Midbrain (tissue), 1 donor: ENCODE data around the gene HOXA3.

Experiments used
- DNase-seq: peaks from one replicate; lab custom pipeline; 2025; lab: John Stamatoyannopoulos, UW

The HOXA3 gene

DNA sequence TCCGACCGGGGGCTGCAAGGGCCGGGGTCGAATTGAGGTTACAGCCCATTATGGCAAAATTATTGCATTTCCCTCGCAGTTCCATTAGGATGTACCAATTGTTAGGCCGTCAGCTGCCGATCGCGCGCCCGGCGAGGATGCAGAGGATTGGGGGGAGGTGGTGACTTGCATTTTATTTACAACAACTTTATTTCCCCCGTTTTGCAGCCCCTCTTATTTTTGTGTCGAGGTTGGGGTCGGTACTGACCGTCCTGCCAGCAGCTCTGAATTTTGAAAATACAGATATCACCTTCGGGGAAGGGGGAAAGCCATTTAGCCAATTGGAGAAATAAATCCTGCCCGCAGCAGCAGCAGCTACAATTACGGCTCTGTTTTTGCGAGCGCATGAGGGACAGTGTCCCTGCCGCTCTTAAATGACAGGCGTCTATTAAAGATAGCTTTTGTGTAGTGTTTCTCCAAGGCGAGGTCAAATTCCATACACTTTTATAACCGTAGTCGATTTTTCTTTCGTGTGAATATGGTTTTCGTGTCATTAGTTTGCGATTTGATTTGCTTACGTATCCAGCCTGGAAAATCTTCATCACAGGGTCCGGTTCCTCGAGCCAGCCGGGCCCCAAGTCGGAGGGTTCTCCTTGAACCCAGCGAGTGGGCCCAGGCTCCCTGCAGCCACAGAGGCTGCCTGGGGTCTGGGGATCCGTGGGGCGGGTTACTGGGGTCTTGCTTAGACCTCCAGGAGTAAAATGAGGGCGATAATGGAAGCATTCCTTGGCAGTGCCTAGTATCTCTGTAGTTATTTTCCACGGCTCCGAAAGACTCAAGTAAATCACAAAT, 8.2 kb downstream of the HOXA3 start:
- DNase-seq: no peak

GRCh38 chr7:27143023-27143949, 9.1 kb downstream of the HOXA3 start, which contains the start of gene HOXA5:
Gene HOXA5 (minus strand): TSS chr7:27143681. CDS start chr7:27143607, 74 bp downstream.
- no peak for DNase-seq

DNA sequence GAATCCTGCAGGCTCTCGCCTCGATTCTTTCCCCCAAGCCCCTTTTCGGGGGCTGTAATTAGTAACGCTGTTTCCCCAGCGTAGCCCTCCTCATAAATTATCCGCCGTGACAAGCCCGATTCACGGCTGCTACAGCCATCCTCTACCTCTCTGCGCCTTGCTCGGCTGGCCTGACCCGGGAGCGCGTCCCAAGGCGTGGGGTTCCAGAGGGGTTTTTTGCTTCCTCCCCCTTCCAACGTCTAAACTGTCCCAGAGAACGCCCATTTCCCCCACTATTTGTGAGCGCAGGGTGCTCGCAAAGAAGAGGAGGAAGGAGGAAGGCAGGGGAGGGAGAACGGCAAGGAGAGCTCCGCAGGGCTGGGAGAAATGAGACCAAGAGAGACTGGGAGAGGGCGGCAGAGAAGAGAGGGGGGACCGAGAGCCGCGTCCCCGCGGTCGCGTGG, 9.8 kb downstream of the HOXA3 start:
- no peak for DNase-seq

DNA sequence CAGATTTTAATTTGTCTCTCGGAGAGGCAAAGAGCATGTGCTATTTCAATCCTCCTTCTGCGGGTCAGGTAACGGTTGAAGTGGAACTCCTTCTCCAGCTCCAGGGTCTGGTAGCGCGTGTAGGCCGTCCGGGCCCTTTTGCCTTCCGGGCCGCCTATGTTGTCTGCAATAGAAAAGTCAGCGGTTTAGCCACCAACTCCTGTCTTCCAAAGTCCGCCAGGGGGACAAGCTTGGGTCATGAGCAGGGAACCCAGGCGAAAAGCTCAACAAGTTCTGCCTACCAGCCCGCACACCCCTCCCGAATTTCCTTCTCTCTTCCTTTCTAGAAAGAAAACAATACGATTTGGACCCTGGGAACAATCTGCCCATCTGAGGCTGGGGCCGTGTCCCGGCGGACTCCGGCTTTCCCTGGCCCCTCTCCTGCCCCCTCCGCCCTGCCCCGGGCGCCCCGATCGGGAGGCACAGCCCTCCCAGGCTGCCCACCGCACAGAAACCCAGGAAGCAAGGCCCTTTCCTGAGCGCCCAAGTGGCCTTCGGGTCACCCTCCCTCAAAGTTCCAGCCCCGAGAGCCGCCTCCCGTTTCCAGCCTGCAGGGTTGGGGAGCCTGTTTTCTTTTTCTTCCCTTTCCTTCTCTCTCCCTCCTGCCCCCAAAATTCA, 10.3 kb downstream of the HOXA3 start:
- no peak for DNase-seq

- DNase-seq: no peak
Measured at GRCh38 chr7:27141137-27141922, 11.1 kb downstream of the HOXA3 start.

DNA sequence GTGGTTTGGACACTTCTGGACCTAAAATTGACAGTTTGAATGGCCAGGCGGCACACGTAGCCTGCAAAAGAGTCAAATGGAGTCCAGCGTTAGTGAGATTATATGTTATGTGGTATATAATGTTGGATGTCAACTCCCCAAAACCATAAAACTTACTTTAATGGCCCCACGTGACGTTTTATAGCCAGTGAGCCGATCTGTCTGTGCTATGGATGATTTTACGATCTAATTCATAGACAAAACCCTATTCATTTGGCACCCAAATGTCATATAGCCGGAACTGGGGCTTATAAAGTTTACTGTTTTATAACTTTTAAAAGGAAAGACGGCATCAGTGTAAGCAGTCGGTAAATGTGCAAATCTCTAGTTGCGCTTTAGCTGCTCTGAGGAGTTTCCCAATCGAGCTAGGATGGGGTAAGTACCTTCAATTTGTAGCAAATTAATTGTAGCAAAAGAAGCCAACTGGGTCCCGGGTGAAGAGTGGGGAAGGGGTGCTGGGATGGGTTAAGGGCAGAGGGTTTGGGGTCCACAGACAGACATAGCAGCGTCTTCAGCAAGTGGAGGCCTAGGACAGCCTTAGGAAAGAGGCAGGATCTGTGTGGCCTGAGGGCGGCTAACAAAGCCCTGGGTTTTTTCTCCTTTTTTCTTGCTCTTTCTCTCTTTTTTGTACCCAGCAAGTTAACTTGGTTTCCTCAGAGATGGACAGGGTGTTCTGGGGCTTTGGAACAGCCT, 12.1 kb downstream of the HOXA3 start:
- no peak for DNase-seq

- DNase-seq: no peak
Measured at GRCh38 chr7:27139334-27140125, 12.9 kb downstream of the HOXA3 start.

DNA sequence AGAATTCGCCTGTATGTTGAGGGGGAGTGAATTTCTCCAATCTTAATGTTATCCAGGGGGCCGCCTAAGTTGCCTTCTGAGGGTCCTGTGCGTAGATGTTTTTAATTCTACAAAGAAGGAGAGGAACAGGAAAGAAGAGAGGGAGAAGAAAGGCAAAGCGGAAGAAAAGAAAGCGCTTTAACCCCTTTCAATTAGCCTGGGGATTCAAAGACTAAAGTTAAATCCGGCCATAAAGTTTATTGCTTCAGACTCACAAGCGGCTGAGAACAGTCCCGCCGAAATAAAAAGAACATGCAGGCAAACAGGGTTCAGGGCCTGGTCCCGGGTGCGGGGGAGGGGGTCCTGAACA, 13.4 kb downstream of the HOXA3 start:
- DNase-seq: no peak

- no peak for DNase-seq
Measured at GRCh38 chr7:27138472-27138871, 13.9 kb downstream of the HOXA3 start.

DNA sequence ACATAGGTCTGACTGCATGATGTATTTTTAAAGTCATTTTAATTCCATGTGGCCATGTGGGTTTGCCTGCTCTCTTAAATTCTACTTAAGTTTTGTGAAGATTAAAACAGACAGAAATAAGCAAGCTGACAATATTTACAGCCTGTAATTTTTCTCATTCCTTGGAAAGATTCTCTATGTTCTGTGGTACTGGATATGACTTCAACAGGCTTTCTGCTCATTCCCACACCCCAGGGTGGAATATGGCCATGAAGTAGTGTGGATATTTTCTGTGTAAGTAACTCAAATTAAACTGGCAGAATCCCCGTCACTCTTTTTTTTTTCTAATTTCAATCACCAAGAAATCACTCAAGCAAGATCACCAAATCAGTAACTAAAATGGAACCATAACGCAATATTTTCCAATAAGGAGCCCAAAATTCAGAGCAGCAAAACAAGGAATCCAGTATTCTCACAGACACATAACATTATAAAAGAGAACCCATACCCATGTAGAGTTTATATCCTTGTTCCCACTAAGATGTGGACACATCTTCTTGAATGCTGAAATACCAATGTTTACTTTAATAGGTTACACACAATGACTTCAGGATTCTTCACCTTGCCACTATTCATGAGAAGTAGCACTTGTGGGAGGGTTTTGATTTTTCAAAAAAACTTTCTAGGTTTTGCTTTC, 14.6 kb downstream of the HOXA3 start:
- DNase-seq: no peak

DNA sequence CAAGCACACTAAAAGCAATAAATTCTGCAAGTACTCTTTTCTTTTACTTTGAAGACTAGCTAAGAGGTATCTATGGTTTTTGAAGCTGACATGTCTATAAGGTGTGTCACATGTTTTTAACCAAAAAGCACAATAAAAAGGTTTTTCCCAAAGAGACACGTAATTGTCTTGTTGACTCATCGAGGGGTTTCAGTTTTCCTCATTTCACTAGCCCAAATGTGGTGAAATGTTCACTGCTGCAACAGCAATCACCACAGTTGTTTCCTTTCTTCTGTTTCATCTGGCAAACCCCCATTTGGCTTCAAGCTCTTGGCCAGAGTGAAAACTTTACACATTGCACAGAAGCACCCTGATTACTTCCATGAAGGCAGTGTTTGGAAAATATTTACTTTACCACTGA, 18.0 kb downstream of the HOXA3 start:
- DNase-seq: no peak

DNA sequence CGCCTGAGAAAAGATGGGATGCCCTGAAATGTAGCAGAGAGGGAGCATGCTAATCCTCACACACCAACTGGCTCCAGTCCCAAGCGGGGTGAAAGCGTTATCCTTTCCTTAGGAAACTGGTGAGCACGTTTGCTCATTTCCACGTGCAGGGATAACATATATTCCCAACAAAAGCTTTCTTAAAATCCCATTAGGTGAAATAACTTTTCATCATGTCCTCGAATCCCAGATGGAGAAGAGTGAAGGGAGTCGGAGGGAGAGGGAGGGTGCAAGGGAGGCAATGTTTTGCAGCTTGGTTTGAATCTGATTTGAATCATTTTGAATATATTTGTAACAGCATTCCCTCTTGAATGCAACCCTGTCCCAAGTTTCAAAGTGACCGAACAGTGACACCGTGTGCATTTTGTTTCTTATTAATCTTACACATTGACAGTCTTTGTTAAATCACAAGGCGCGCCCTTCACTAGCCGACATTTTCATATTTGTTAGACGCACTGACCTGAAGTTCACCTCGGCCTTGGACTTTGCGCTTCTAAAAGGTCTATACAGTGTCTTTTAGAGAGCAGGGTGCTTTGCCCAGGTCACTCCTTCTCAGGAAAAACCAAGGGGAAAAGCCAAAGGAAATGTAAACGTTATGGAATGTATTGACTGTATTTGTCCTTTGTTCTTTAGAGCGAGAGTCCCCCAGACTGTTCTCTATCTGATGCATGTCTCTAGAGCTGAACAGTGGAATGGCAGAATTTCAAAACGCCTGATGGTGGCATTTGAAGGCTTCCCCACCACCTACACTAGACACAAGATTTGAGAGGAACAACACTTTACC, 18.8 kb downstream of the HOXA3 start:
- DNase-seq: no peak

DNA sequence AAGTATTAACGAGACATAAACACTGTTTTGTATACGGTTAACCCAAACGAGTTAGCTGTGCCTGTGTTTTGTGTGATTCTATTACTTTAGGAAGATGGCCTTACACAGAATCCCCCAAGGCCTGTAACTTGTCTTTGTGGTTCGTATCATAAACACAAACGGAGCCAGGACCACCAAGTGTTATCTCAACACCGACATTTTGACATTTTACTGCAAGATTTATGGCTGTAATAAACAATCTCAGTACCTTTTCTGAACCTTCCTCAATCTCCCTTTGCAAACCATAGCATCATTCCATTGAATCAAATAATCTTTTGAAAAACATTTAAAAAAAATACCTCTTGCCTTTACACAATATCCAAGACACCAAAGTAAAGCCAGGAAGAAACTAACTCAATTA, 19.4 kb downstream of the HOXA3 start:
- DNase-seq: no peak

- no peak for DNase-seq
Measured at GRCh38 chr7:27132214-27132613, 20.2 kb downstream of the HOXA3 start.

GRCh38 chr7:27131390-27131819, 21.0 kb downstream of the HOXA3 start:
- no peak for DNase-seq

DNA sequence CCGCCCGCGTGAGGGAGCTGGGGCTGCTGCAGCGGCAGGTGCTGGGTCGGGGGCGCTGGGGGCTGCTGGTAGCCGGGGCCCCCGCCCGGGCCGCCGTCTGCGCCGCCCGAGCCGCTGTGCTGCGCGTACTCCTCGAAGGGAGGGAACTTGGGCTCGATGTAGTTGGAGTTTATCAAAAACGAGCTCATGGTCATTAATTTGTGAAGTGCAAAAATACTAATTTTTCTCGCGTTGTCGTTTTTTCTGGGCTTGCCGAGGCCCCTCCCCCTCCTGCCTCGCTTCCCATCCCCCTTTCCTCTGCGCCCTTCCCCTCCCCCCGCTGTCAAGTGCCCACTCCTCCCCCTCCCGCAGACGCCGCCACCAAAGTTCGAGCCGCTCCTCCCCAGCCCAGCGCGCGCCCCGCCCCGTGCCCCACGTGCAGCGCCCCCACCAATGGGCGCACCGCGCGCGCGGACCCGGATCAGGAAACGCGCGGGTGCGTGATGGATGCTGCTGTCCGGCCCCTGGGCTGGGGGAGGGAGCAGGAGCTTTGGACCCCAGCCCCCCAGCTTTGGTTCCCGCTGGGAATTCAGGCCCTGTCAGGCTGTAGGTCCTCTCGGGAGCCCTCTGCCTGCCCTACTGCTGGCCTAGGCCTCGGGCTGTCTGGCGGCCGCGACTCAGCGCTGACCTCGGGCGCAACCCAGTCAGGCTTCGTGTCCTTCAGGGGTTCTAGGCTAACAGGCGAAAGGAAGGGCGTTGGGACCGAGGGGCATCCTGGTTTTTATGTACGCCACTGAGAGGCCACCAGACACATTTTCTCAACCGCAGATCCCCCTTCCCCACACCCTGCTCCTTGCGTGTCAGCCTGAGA, 21.6 kb downstream of the HOXA3 start, which contains the start of gene HOXA4:
TSS of gene HOXA4 (minus strand) at position 218 of the 850 bp plus-strand sequence. CDS start at position 194, 24 bp downstream.
- DNase-seq: no peak
